Hepatocyte (in vitro differentiated cells): ENCODE results near the gene CIITA.

Source experiments
- CTCF ChIP-seq: fragments of 200-600 bp; sonication (generic); IDR thresholded peaks from 2 replicates; pipeline ENCODE4 v1.5.1; 2016; ENCODE audit warnings: antibody characterized with exemption, mild to moderate bottlenecking; ENCODE audit not compliant: poor library complexity
- EZH2 ChIP-seq: fragments of 200-600 bp; sonication (generic); IDR thresholded peaks from 2 replicates; pipeline ENCODE4 v1.6.1; 2016; ENCODE audit warnings: antibody characterized with exemption, mild to moderate bottlenecking, borderline replicate concordance
- EZH2phosphoT487 ChIP-seq: fragments of 200-600 bp; sonication (generic); IDR thresholded peaks from one replicate; pipeline ENCODE4 v1.6.1; 2018; ENCODE audit warnings: antibody characterized with exemption, mild to moderate bottlenecking, low read depth, moderate library complexity; ENCODE audit not compliant: unreplicated experiment, severe bottlenecking

- no peak for TF ChIP-seq CTCF
- TF ChIP-seq EZH2phosphoT487 = no peak
- TF ChIP-seq EZH2 = no peak
Observed at GRCh38 chr16:10972108-10972818, 95.3 kb downstream of the CIITA start.
